ENCODE measurements around the gene MT2A. TPM values are rescaled to one million over a fixed set of nuclear protein-coding genes. Genes with fewer than 3 reads are reported as not detected.

MT2A gene
- total and polyA plus RNA-seq, 2 of the 13 experiments (the other 11 are each of a cell fraction or from before 2014, with no cell fraction given), result 135 to 371 TPM

GRCh38 chr16:56625140-56625942 is 17.0 kb downstream of the MT2A start, which contains the start of gene MT1E (continued):
- TF ChIP-seq YY1 (IDR thresholded peaks at IDR 0.05; ENCODE audit: insufficient read depth, insufficient replicate concordance, low read depth, low read length) (peak; percentile 44), ZNF572 (CRISPR knock-in tag; IDR thresholded peaks at IDR 0.05) (0 out of 2 replicates have a peak, but pooled peaks have one; percentile 18), ZNF687 (CRISPR knock-in tag; IDR thresholded peaks at IDR 0.05) (peak; percentile 87), ZNF792 (CRISPR knock-in tag; IDR thresholded peaks at IDR 0.05) (peak; percentile 65), KMT2B (CRISPR knock-in tag; IDR thresholded peaks at IDR 0.05) (peak; percentile 54; the same call in 1 of the 2 replicates), ZNF343 (CRISPR knock-in tag; IDR thresholded peaks at IDR 0.05) (peak; percentile 35; the same call in 1 of the 2 replicates), ZMYM2 (CRISPR knock-in tag; IDR thresholded peaks at IDR 0.05) (peak; percentile 56; the same call in 1 of the 2 replicates), SMARCE1 (IDR thresholded peaks at IDR 0.05; ENCODE audit: borderline replicate concordance) (no peak), MXD3 (CRISPR knock-in tag; IDR thresholded peaks at IDR 0.05) (0 out of 2 replicates have a peak, but pooled peaks have one; percentile 40), ZNF772 (CRISPR knock-in tag; IDR thresholded peaks at IDR 0.05) (0 out of 2 replicates have a peak, but pooled peaks have one; percentile 52), PRDM15 (CRISPR knock-in tag; IDR thresholded peaks at IDR 0.05) (peak; percentile 91), LBX2 (CRISPR knock-in tag; IDR thresholded peaks at IDR 0.05; ENCODE audit: borderline replicate concordance) (0 out of 2 replicates have a peak, but pooled peaks have one; percentile 14), HNRNPLL (IDR thresholded peaks at IDR 0.05; ENCODE audit: low read depth, low read length, poor library complexity, severe bottlenecking) (peak; percentile 95), ZNF382 (CRISPR knock-in tag; IDR thresholded peaks at IDR 0.05; ENCODE audit: borderline replicate concordance) (no peak), ZBED4 (CRISPR knock-in tag; IDR thresholded peaks at IDR 0.05; ENCODE audit: borderline replicate concordance) (peak; percentile 42)
